Stimulated activated CD4-positive, alpha-beta T cell treated with anti-CD3 and anti-CD28 coated beads, Interleukin-15, amount 100 ng/mL, for 48 hours (primary cell): ENCODE measurements around the gene STOX2.
A peak's percentile ranks its signal among the peaks of the same experiment; 100 is the strongest.
"Not testable (repeated sequence)": the region's sequence is repeated elsewhere in the genome, so short reads cannot be mapped to it uniquely, and the experiment has no call there.

Source experiments
- DNase-seq, 2 donors: peaks; one replicate each; pipeline ENCODE4 v3.0.0-alpha.2; 2020; ENCODE audit warnings: low read depth in 2 of 2

Gene STOX2

DNA sequence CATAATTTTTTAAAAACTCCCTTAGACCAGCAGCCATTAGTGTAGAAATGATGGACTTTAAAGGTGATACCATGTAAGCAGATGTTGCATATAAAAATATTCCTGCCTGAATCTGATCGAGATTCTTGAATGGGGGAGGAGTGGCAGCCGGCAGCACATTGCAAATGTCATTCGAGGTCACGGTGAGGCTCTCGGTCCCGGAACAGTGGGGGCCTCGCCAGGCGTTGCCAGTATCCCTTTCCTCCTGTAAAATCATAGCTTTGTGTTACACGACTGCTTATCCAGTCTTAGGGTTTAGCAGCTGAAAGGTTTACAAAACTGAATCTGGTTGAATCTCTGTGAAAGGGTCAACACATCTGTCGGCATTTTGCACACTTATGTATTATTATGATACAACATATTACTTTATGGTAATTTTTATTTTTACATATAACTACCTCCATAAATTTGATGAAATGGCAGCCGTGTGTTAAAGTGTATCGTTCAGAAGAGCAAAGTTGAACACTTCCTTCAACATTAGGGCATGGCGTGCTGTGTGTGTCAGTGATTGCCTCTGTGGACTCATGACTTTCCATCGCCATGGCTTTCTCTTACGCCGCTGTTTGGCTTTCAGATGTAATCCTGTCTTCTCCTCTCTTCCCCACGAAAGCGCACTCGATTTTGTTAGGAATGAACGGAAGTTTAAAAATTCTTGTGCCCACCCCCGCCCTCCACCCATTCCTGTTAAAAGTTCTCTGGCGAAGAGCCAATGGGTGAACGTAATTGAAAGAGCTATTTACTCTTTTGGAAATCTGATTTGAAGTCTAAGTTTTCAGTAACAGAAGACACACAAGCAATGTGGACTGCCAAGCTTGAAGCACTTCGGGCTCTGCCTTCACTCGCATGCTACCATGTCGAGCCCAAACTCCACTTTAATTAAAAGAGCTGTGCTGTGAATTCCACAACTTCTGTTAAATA is 114.8 kb downstream of the STOX2 start:
- DNase-seq: no peak

GRCh38 chr4:184021389-184021788 is 116.3 kb downstream of the STOX2 start:
- DNase-seq: no peak

DNA sequence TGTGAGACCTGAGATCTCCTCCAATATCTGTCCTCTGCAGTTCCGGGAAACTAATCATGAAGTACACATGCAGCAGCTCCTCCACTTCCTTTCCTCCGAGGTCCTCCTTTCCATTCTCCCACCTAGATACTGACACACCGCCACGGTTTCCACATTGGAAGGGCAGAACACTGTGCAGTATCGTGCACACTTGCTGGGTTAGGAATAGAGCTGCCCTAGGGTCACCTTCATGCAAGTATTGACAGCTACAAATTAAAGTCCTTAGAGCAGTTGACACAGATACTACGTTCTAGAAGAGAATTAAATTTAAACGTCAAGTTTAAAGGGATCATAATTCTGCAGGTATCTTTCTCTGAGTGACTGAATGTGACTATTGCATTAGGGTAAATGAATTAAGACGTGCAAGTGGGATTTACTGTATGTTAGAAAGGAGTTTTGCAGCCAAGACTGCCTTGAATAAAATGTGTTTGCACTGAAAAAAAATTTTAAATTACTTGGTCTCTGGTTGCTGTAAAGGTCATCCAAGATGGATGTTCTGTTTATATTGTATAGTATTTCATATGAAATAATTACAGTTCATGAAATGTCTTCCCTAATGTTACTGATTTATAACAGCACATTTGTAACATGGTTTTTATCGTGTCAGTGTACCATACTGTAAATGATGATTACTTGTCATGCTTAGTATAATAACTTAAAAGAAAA is 117.7 kb downstream of the STOX2 start:
- DNase-seq: no peak

DNA sequence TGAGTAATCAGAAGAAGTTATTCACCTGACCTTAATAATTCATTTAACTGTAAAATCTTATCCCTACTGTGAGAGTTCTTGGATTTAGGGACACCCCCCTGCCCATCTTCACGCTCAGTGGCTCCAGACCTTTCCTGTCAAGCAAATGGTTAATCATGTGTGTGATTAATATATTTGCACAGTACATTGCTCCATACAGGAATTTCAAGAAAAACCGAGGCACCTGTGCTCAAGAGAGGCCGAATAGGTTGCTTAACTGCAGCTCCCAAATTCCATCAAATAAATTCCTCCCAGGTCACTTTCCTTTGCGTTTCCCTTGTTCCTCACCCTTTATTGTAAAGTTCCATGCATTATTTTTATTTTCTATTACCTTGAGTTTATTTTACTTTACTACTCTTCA is 119.5 kb downstream of the STOX2 start:
- no peak for DNase-seq

DNA sequence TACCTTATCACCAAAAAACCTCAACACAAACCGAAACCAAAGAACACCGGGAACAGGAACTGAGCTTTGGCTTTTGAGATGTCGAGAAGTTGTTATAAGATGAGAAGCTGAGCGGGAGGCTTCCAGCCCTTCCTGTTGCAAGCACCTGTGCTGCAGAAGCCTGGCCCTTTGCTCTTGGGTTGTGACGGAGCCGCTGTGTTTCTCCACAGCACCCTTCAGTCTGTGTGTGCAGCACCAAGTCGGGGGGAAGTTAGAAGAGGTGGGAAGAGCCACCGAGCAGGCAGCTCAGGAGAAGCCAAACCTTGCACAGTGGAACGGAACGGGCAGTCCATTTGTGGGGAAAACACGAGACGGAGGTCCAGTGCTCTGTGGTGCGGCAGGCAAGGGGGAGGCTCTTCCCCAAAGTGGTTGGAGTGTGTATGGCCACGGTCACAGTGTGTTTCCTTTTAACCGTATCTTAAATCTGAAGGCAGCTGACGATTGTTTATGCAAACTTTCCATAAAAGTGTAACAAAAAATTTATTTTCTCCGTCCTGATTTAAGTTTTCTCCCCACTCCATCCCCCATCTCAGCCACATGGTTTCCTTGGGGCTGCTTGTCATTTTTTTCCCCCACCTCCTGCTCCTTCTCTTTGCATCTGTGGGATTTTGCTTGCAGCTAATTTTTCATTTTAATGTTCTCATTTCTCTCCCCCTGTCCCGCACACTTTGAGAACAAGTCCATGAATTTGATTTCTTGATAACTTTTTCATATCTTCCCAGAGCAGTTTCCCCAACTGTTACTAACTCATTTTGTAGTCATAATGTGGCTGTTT is 123.7 kb downstream of the STOX2 start:
- DNase-seq: peak in 1 of 2 donors; percentile 2

DNA sequence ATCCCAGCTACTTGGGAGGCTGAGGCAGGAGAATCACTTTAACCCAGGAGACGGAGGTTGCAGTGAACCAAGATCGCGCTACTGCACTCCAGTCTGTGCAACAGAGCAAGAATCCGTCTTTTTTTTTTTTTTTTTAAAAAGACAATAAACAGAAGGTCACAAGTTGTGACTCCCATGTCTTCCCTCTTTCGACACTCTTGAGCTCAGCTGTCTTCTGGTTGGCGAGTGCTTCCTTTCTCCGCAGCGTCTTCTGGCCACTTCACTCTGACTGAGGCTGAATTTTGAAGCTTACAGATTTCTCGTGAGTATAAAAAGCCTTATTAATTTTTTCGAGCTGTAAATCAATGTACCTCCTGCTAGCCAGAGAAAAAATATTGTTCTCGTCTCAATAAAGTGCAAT is 124.9 kb downstream of the STOX2 start:
- no peak for DNase-seq

DNA sequence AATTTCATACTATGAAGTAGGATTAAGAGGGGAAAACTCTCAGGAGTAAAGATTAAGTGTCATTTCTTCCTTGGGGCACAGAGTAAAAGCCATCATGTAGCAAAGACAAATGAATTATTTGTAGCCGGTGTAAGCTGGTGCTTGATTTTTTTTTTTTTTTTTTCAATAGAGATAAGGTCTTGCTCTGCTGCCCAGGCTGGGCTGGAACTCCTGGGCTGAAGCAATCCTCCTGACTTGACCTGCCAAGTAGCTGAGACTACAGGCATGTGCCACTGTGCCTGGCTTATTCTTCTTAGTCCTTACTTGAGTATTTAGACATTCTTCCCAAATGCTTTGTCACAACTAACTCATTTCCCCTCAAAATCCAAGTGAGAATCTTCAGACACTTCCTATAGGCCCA is 125.7 kb downstream of the STOX2 start:
- DNase-seq: no peak

- no peak for DNase-seq
Observed at GRCh38 chr4:184032091-184032490, 127.0 kb downstream of the STOX2 start.

- peak in 1 of 2 donors; percentile 2 for DNase-seq
Observed at GRCh38 chr4:184039963-184040383, 134.9 kb downstream of the STOX2 start.

GRCh38 chr4:184041156-184041555 is 136.0 kb downstream of the STOX2 start:
- no peak for DNase-seq

DNA sequence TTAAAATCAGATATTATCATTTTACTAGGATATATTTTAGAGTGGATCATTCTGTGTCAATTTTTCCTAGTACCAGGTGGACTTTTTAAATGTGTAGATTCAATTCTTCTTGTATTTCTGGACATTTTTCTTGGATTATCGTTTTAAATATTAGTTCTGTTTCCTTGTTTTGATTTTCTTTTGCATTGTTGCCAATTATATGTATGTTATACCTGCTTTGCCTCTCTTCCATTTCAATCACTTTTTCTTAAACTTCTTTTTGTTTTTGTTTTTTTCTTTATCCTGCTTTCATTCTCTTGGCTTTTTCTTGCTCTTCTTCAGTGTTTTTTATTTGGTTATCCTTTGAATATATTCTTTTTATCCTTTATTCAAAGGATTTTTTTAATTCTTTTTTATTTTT is 141.0 kb downstream of the STOX2 start:
- DNase-seq: no peak

- DNase-seq: not testable (repeated sequence)
Observed at GRCh38 chr4:184051262-184051661, 146.2 kb downstream of the STOX2 start.

DNA sequence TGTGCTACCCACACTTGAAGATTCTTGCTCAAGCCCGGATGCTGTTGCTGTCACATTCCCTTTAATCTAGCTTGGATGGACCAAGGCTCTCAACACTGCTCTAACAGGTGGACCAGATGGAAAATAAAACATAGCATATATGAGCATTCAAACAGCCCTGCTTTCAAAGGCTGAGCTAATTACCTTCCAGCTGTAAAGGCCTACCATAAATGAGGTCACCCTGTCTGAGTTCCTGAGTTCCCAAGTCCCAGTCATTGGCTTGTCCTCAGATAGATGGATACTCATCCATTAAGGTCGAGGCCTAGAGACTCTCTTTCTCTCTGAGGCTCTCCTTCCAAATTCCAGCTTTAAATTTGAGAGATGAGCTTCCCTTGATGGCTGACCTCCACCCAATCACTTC is 147.5 kb downstream of the STOX2 start:
- DNase-seq: no peak

- DNase-seq: no peak
Observed at GRCh38 chr4:184053434-184053833, 148.3 kb downstream of the STOX2 start.

DNA sequence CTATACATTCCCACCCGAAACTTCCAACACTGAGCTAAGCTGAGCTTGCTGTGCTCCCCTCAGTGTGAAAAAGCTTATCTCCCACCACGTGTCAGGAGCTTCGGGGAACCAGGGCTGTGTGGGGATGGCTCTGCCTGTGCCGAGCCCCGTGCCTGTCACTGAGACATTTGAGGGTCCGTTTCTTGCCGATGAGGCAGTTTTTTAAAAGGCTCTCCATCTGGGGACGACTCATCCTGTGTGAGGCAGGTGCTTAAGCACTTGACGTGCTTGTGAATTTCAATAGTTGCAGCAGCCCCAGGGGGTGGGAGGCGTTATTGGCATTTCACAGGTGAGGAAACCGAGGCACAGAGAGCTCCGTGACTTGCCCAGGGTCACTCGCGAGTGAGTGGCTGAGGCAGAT is 151.8 kb downstream of the STOX2 start:
- no peak for DNase-seq

- DNase-seq: no peak
Observed at GRCh38 chr4:184058026-184058425, 152.9 kb downstream of the STOX2 start.

GRCh38 chr4:184059099-184059498 is 154.0 kb downstream of the STOX2 start:
- DNase-seq: no peak

- DNase-seq: no peak
Observed at GRCh38 chr4:184061582-184061981, 156.5 kb downstream of the STOX2 start.

- DNase-seq: no peak
Observed at GRCh38 chr4:184062769-184063168, 157.7 kb downstream of the STOX2 start.

GRCh38 chr4:184064877-184065276 is 159.8 kb downstream of the STOX2 start:
- no peak for DNase-seq

GRCh38 chr4:184066584-184067300 is 161.6 kb downstream of the STOX2 start:
- DNase-seq: no peak
